ENCODE data around the gene PDE6C.
"Not testable (repeated sequence)": the region's sequence is repeated elsewhere in the genome, so short reads cannot be mapped to it uniquely, and the experiment has no call there.

Gene PDE6C

GRCh38 chr10:93652857-93653256 is 40.5 kb downstream of the PDE6C start:
- no peak for DNase-seq

DNA sequence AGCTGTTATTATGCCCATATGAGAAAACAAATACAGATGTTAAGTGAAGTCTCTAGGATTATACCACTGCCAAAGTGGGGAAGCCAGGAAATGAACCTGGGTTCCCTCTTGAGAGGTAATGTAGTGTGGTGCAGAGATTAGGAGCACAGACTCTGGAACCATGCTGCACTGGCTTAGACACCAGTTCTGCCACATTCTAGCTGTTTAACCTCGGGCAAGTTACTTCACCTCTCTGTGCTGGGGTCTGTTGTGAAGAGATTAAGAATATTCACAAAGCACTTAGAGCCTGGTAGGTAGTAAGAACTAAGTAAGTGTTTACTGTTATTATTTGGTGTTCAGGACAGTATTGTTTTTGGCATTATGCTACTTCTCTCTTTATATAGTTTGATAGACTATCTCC is 41.9 kb downstream of the PDE6C start:
- no peak for DNase-seq

- DNase-seq, result no peak
These were observed 43.8 kb downstream of the PDE6C start for GRCh38 chr10:93656155-93656554.

DNA sequence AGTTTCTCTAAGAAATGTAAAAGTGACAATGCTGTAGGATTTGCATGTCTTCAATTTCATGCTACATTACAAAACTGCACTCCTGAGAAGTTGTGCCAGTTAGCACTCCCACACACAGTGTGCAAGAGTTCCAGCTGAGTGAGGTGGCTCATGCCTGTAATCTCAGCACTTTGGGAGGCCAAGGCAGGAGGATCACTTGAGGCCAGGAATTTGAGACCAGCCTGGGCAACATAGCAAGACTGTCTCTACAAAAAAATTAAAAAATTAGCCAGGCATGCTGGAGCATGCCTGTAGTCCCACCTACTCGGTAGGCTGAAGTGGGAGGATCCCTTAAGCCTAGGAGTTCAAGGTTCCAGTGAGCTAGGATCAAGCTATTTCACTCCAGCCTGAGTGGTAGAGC is 45.4 kb downstream of the PDE6C start:
- DNase-seq, result no peak

DNA sequence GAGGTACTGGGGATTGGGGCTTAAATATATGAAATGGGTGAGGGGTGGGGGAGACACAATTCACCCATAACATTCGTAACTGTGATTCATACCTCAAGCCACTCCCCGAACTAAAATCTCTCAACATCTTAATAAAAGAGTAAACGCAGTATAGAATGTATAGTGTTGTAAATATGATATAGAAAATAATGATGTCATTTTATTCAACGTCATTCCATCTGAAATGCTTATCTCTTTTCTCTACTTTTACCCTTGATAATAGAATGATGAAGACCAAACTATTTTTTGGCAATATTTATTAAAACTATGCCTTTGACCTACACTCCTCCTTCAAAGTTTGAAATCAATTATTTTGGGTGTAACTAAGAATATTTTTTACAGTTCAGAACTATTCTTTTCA is 53.7 kb downstream of the PDE6C start:
- no peak for DNase-seq

DNA sequence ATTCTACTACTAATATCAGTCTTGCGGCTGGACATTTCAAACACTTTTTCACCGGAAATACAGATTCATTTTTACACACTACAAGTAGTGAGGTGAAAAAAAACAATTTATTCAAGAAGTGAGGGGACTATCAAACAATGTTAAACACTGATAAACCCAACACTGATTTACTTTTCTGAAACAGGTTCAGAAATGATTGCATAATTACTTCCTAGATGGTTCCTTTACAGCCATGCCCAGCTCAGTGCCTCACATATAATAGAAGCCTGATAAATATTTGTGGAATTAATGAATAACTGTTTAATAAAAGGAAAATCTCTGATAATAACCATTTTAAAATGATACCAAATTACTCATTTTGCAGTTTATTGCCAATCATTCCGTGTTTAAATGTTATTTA is 55.5 kb downstream of the PDE6C start:
- no peak for DNase-seq

GRCh38 chr10:93670372-93670771 is 58.0 kb downstream of the PDE6C start:
- no peak for DNase-seq

DNA sequence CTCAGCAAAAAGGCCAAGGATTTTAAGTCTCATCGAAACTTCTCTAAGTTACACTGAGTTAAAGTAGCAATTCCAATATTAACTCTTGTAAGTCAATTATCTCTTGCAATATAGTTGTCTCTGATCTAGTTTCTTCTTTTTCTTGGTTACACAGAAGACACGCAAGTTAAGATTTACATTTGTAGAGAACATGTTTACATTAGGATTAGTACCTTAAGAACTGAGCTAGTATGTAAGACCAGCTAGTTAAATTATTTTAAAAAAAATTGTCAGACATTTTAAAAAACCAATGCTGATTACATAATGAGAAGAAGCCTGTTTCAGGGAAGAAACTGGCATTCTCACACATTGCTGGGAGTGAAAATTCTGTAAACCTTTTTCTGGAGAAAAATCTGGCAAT is 58.7 kb downstream of the PDE6C start:
- no peak for DNase-seq

DNA sequence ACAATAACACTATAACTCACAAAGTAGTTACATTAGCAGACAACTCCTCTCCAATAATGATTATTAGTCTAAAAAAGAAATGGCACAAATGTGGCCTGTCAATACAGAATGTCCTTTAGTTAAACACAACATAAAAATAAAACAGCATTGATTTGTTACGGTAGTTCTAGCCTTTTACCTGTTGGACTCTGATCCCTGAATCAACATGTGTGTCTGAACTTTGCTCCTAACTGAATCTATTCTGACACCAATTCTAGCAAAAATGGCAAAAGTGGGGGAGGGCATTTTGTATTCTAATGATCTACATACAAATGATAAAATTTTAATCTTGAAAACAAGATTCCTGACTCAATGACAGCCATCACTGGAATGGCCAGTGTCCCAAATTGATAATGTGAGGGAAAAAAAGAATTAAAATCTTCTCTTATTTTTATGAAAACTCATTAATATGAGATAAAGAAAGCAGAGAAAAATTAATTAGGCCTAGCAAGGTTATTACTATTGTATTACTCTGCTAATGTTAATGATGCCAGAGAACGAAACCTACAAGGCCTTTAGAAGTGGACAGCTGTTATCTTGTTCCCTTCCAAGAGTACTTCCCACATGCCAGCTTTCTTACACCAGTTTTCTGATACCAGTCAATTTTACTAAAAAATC is 59.8 kb downstream of the PDE6C start:
- DNase-seq, result no peak

DNA sequence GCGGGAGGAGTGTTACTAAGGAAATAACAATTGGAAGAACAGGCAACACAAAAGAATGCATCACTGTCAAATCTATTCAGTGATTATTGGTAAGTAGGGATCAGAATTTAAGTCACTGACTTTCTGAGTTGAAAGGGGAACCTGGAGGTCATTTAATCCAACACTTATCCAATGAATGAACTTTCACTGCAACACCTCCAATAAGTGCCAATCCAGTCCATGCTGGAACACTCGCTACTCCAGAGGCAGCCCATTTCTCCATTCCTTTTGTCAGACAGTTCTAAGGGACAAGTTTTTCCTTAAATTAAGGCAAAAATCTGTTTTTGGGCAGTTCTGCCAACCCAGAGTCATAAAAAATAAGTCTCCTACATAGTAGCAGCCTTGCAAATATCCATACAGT is 60.6 kb downstream of the PDE6C start:
- no peak for DNase-seq

GRCh38 chr10:93673791-93674190 is 61.5 kb downstream of the PDE6C start:
- no peak for DNase-seq

- DNase-seq, result no peak
These were observed 66.0 kb downstream of the PDE6C start for GRCh38 chr10:93678386-93678785.

DNA sequence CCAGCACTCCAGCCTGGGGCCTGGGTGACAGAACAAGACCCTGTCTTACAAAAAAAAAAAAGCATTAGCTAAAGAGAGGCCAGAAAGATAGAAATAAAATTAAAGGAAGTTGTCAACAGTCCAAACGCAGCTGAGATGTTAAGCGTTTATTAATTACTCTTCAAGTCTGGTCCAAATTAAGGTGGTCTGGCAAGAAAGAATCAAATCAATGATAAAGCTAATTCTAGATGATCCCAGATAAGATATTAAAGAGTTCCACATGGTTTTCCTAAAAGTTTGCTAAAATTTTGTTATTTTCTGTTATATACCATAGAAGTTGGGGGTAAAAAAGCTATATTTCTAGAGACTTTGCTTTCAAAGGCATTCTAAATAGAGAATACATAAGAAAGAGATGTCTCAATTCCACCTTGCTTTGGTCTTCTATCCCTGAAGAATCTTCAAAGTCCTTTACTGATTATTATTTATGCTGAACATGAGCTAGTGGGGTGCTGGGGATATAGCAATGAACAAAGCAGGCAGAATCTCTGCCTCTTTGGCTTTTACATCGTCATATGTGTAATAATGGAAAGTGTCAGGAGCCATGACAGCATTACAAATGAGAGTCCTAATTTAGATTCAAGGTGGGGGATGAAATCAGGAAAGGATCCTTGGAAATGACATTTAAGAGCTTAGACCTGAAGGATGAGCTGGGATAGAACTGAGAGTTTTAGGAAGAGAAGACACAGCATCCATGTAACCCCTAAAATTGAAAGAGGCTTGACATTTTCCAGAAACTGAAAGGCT is 66.7 kb downstream of the PDE6C start:
- DNase-seq, result no peak

- peak; percentile 17 for DNase-seq
These were observed 68.2 kb downstream of the PDE6C start for GRCh38 chr10:93680412-93681047.

- no peak for DNase-seq
These were observed 75.4 kb downstream of the PDE6C start for GRCh38 chr10:93687737-93688136.

DNA sequence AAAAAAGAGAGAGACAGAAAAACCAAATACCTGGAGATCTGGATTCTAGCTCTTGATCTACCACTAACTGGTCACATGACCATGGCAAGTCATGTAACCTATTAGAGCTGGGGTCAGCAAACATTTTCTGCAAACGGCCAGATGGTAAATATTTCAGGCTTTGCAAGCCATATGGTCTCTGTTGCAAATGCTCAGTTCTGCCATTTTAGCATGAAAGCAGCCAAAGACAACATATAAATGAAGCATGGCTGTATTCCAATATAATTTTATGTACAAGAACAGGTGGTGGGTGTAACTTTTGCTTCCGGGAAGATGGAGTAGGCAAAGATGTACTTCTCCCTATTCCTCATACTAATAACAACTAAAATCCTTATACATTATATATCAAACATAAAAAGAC is 83.4 kb downstream of the PDE6C start:
- no peak for DNase-seq

GRCh38 chr10:93696582-93696981 is 84.2 kb downstream of the PDE6C start:
- not testable (repeated sequence) for DNase-seq

DNA sequence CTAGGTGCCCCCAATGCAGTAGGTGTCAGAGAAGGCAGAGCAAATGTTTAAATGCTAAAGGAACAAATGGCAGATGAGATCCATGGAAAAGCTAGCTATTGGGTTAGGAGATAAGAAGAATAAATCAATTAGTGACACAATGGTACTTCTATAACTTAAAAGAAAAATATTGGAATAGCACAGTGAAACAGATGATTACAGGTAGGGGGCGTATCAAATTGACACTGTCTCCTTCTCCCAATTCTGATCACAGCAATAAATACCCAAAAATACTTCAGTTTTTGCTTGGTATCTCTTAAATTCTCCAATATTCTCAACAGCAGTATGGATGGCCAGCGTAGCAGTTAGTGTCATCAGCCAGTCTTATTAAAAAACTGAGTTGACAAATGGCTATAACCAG is 84.9 kb downstream of the PDE6C start:
- DNase-seq, result no peak

DNA sequence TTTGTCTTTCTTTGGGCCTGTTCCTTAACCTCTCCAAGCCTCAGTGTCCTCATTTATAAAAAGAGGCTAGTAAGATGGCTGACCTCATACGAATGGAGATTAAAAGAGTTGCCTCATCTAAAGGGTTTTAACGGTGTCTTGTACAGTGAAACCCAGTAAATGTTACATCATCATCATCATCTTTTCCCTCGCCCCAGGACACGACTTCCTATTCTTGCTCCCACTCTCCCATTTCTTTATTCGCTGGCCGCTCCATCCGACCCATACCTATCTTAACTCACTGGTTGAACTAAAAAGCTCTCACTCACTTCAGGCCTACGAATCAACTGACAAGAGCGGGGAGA is 89.5 kb downstream of the PDE6C start:
- DNase-seq, result no peak

DNA sequence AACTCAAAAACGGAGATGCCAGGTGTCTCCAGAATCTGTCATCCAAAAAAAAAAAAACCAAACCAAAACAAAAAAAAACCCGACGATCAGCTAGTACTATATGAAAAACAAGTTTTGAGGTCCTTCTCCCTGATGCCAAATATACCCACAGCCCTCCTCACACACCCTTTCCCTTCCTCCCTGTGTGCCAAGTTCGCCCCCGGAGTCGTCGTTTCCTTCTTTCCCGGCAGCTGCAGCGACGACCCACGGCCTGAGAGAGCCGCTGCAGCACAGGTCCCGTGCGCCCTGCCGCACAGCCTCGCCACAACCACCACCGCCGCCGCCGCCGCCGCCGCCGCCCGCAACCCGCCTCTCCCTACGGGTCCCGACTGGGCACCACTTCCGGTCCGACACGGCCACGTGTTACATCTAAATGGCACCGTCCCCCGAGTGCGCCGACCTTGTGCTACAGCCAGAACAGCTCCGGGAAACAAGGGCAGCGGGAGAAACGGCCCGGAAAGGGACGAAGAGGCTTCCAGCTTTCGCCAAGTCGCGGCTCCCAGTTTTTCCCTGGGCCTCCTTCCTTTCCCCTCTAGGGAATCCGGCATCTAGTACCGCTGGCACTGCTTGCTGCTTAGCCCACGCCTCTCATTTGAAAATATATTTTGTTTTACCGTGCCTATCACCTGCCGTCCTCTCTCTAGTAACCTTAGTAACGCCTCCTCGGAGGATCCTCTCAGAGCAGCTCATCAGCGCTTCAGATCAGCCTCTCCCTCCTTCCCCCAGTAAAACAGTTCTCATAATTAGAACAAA is 90.1 kb downstream of the PDE6C start, which contains the start of gene FRA10AC1:
TSS of gene FRA10AC1 (minus strand) at position 383 of the 792 bp plus-strand sequence. CDS start 2,486 bp downstream, outside the sequence.
- DNase-seq, result peak; percentile 91

DNA sequence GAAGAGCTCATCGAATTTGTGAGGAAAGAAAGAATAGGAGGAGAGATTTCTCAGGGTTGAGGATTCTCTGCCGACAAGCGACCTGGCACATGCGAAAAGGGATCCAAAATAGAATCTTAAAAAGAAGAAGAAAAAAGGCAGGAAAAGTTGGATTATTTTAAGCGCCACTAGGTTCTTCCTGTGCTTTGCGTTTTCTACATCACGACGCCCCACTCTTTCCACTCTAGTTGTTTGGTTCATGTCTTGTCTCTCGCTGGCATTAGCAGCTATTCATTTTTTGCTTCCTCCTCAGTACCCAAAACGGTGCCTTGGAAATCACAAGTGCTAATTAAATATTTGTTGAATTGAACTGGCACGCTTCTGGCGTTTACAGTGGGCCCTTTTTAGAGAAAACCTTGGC is 90.7 kb downstream of the PDE6C start:
- DNase-seq, result no peak

GRCh38 chr10:93703841-93704240 is 91.5 kb downstream of the PDE6C start:
- no peak for DNase-seq

DNA sequence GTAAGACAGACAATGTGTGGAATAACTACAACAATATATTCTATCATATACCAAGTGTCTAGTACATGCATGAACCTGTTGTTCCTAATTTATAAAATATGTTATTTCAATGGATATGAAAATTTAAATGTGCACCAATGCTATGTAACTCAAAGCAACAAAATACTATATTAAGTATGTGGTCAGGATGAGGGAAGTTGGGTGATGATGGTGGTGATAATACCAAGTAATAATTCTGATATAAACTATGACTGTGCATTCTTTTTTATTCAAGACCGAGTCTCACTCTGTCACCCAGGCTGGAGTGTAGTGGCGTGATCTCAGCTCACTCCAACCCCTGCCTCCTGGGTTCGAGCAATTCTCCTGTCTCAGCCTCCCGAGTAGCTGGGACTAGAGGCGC is 92.1 kb downstream of the PDE6C start:
- no peak for DNase-seq
